Measurements from ENCODE around the gene ROBO2. TPM values are rescaled to one million over a fixed set of nuclear protein-coding genes. Genes with fewer than 3 reads are reported as not detected.

ROBO2 gene
- total RNA-seq, 4 donors from 2014 or later = under 0.01 to 2.9 (median 1.0) TPM

DNA sequence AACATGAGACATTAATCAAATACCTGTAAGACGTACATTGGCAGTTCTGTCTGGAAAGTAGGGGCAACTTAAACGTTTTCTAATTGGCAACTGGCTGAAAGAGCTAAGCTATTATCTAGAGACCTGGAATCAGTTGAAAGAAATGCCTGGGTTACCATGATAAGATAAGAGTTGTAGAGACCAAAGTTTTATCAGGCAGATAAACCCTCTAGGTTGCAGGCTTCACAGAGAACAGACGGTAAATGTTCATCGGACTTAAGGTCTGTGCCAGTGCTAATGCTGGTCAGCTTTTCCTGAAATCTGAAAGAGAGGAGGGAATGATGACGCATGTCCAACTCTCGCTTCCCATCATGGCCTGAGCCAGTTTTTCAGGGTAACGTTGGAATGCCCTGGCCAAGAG is 196.2 kb downstream of the ROBO2 start:
- Histone ChIP-seq H3K4me3 (no peak overlapping the region), H3K36me3 (no peaks in the 10 kb centered on the region), H3K9me3 (no peaks in the 10 kb centered on the region), H3K27me3 (no peaks in the 10 kb centered on the region), H3K27ac (no peak overlapping the region), H3K4me1 (no peaks in the 10 kb centered on the region)
- TF ChIP-seq POLR2A (IDR thresholded peaks at IDR 0.05) (no peak), EP300 (IDR thresholded peaks at IDR 0.05) (no peak), CTCF (IDR thresholded peaks at IDR 0.05) (no peak), POLR2AphosphoS5 (IDR thresholded peaks at IDR 0.05) (no peak)
- WGBS, 2 donors (ENCODE audit: low coverage in 1 of 2) = 64 to 82% methylated on average over 7 of the region's 7 CpGs
- ATAC-seq = no peak

GRCh38 chr3:77240072-77240650 is 200.3 kb downstream of the ROBO2 start:
- H3K4me3 ChIP-seq = no peak overlapping the region
- no peaks in the 10 kb centered on the region for H3K9me3 ChIP-seq
- WGBS, 2 donors (ENCODE audit: low coverage in 1 of 2) = 83 to 100% methylated on average over 2 to 3 of the region's 40 CpGs
- H3K27me3 ChIP-seq = no peaks in the 10 kb centered on the region
- no peak overlapping the region for H3K27ac ChIP-seq
- no peaks in the 10 kb centered on the region for H3K4me1 ChIP-seq
- no peak for TF ChIP-seq CTCF (IDR thresholded peaks at IDR 0.05)
- no peak for TF ChIP-seq POLR2AphosphoS5 (IDR thresholded peaks at IDR 0.05)
- TF ChIP-seq POLR2A (IDR thresholded peaks at IDR 0.05) = no peak
- TF ChIP-seq EP300 (IDR thresholded peaks at IDR 0.05) = no peak
- peak; percentile 28 for ATAC-seq
- no peaks in the 10 kb centered on the region for H3K36me3 ChIP-seq

- no peak overlapping the region for H3K4me3 ChIP-seq
- no peaks in the 10 kb centered on the region for H3K4me1 ChIP-seq
- no peak overlapping the region for H3K27ac ChIP-seq
- no peak for ATAC-seq
- no peaks in the 10 kb centered on the region for H3K36me3 ChIP-seq
- H3K9me3 ChIP-seq = no peaks in the 10 kb centered on the region
- WGBS, 2 donors (ENCODE audit: low coverage in 1 of 2) = 44 to 49% methylated on average over 2 of the region's 2 CpGs
- no peaks in the 10 kb centered on the region for H3K27me3 ChIP-seq
- TF ChIP-seq CTCF (IDR thresholded peaks at IDR 0.05) (no peak), POLR2A (IDR thresholded peaks at IDR 0.05) (no peak), POLR2AphosphoS5 (IDR thresholded peaks at IDR 0.05) (no peak), EP300 (IDR thresholded peaks at IDR 0.05) (no peak)
Observed at GRCh38 chr3:77242371-77242770, 202.5 kb downstream of the ROBO2 start.

- WGBS, 2 donors (ENCODE audit: low coverage in 1 of 2) = 94% methylated on average over 3 of the region's 3 CpGs
- ATAC-seq = no peak
- Histone ChIP-seq H3K4me1 (no peaks in the 10 kb centered on the region), H3K9me3 (no peaks in the 10 kb centered on the region), H3K36me3 (no peaks in the 10 kb centered on the region), H3K27me3 (no peaks in the 10 kb centered on the region), H3K4me3 (no peak overlapping the region), H3K27ac (no peak overlapping the region)
- TF ChIP-seq POLR2AphosphoS5 (IDR thresholded peaks at IDR 0.05) (no peak), CTCF (IDR thresholded peaks at IDR 0.05) (no peak), POLR2A (IDR thresholded peaks at IDR 0.05) (no peak), EP300 (IDR thresholded peaks at IDR 0.05) (no peak)
Observed at GRCh38 chr3:77244981-77245380, 205.1 kb downstream of the ROBO2 start.

- no peak for ATAC-seq
- TF ChIP-seq POLR2AphosphoS5 (IDR thresholded peaks at IDR 0.05) = no peak
- no peak for TF ChIP-seq POLR2A (IDR thresholded peaks at IDR 0.05)
- TF ChIP-seq EP300 (IDR thresholded peaks at IDR 0.05) = no peak
- no peak for TF ChIP-seq CTCF (IDR thresholded peaks at IDR 0.05)
- Histone ChIP-seq H3K4me1 (no peaks in the 10 kb centered on the region), H3K9me3 (no peaks in the 10 kb centered on the region), H3K27ac (no peak overlapping the region), H3K36me3 (no peaks in the 10 kb centered on the region), H3K27me3 (no peaks in the 10 kb centered on the region), H3K4me3 (no peak overlapping the region)
- 41 to 58% methylated on average over 2 to 6 of the region's 6 CpGs for WGBS, 2 donors (ENCODE audit: low coverage in 1 of 2)
Observed at GRCh38 chr3:77247061-77247460, 207.2 kb downstream of the ROBO2 start.
